GM19468 (cell line): Measurements from ENCODE around the gene OPTC.

Source experiments
- ATAC-seq: cut with Tn5 transposase; IDR thresholded peaks from one replicate; pipeline ENCODE4 v1.9.1; 2021; ENCODE audit warnings: mild to moderate bottlenecking, moderate library complexity, moderate number of reproducible peaks; ENCODE audit not compliant: unreplicated experiment; ENCODE audit errors: extremely low read depth

The OPTC gene

DNA sequence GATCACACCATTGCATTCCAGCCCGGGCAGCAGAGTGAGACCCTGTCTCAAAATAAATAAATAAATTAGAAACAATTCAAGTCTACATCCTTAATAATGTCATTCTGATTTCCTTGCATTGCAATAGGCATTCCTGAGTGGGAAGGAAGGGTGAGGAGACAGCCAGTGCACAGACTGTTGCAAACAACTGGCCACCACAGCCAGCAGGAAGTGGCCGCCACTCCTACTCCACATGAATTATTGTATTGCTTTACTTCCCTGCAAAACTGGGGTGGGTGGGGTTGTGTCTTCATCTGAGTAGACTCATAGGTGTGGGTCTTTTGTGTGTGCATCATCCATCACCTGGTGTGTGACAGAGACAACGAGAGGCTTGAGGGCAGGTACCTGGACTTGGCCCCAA, 60.1 kb downstream of the OPTC start:
- ATAC-seq = no peak

DNA sequence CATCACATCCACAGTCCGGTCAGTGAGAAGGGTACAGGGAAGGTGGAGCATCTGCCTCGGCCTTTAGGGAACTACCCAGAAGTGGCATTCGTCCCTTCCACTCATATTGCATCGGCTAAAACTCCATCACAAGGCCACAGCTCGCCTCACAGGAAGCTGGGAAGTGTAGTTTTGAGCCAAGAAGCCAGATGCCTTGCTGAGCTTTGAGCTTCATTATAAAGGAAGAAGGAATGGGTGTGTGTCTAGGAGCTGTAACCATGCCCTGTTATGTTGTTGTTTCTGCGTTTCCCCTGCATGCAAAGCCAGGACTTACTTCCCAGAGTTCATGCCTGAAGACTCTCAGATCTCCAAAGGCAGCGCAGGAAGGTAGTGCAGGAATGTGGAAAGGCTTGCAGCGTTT, 61.1 kb downstream of the OPTC start:
- ATAC-seq = no peak

DNA sequence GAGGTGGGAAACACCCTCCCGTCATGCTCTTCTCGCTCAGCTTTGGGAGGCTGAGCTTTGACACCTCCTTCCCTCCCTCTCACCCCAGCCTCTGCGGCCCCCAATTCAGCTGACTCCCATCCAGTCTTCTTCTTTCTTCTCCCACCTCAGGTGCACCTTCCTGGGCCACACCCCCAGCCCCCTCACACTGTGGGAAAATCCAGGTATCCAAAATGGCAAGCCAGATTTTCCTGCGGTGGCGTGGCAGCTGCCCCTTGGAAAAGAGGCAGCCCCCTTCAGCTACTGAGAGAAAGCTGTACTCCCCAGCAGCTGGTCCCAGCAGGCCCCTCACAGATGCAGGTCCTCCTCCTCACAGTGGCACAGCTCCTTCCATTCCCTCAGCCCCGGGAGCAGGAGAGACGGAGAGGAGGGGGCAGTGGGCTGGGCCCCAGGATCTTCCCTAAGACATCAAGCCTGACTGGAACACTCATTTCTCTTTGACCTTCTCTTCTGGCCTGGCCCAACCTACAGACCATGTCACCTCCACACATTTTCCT, 61.6 kb downstream of the OPTC start:
- ATAC-seq = no peak

DNA sequence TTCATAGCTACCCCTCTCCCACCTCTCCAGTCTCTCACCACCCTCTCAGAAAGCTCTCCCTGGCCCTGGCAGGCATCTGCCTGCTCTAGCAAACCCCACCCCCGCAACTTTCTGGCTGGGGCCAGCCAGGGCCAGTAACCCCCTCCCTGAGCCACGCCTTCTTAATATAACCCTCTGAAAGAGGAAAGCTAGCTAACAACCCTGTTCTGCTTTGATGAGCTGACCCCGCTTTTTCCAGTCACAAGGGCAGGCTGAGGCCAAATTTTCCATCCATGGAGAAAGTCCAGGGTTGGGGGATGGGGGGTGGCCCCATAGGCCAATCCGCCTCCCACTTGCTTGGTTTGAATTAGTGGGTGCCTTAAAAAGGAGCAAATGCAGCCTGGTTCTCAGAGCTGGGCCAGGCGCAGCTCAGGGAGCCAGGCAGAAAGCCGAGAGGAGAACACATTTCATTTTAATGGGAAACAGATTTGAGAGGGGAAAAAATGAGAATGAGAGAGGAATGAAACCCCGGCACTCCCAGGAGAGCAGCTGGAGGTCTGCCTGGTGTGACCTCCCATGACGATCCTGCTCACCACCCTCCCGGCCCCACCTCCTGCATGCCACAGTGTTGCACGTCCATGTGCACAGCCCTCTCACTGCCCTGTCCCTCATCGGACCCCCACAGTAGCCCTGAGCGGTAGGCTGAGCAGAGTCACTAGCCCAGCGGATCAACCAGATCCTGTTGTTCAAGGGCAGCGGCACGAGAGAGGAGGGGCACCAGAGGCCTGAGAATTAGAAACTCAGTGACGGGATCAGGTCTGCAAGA, 62.3 kb downstream of the OPTC start:
- no peak for ATAC-seq

DNA sequence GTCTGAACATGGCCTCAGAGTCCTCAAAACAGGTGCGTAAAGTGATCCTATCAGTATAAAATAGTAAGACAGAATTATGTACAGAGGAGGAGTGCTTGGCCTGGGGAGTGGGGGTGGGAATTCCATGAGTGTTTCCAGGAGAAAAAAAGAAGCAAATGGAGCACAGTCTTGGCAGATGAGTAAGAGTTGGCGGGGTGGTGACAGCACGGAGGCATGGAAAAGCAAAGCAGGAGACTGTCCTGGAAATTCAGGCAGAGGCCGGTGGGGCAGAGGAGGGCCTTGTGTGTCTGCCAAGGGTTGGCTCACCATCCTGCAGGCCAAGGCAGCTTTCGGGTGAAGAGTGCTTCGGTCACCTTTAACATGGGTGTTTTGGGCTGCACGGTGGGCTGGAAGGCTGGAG, 63.4 kb downstream of the OPTC start:
- no peak for ATAC-seq

DNA sequence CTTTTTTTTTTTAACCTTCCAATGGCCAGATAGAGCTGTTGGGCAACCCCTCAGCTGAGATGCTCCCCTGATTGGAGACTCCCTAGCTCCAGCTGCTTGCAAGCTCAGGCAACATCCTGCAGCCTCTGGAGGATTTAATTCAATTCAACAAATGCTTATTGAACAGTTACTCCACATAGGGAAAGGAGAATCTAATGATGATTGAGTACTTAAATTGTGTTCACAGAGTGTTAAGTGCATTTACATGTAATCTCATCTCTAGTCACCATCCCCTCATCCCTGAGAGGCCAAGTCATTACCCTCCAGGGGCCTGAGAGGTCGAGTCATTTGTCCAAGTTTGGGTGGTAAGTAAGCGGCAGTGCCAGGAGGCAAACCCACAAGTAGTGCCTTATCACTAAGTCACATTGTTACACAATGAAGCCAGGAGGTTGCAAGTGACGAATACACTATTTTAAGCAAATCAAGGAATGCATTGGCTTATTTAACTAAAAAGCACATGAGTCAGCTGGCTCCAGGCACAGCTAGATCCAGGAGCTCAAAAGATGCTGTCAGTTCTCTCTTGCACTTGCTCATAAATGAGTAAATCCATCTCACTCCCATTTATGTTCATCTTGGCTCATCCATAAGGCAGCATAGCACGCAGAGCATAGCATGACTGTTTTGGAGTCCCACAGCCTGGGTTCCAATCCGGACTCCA, 64.3 kb downstream of the OPTC start:
- no peak for ATAC-seq
